Tibial nerve (tissue), 3 donors: ENCODE results near the gene NTSR1.

ENCODE experiments used
- POLR2A ChIP-seq, 2 donors: fragments of 450-650 bp; IDR thresholded peaks; one replicate each; pipeline ENCODE4 v1.6.1; 2017; ENCODE audit warnings: antibody characterized with exemption in 2 of 2, mild to moderate bottlenecking in 2 of 2, moderate library complexity in 2 of 2
- TF ChIP-seq, protein P1 (sequence below), 5 experiments: fragments of 200-600 bp in 3 of 5; fragments of 450-650 bp in 2 of 5; sonication (generic) in 3 of 5; IDR thresholded peaks; one replicate each; pipeline ENCODE4 v1.5.1; 2016 to 2019; ENCODE audit warnings: antibody characterized with exemption in 5 of 5, mild to moderate bottlenecking in 3 of 5, moderate library complexity in 2 of 5

DNA sequence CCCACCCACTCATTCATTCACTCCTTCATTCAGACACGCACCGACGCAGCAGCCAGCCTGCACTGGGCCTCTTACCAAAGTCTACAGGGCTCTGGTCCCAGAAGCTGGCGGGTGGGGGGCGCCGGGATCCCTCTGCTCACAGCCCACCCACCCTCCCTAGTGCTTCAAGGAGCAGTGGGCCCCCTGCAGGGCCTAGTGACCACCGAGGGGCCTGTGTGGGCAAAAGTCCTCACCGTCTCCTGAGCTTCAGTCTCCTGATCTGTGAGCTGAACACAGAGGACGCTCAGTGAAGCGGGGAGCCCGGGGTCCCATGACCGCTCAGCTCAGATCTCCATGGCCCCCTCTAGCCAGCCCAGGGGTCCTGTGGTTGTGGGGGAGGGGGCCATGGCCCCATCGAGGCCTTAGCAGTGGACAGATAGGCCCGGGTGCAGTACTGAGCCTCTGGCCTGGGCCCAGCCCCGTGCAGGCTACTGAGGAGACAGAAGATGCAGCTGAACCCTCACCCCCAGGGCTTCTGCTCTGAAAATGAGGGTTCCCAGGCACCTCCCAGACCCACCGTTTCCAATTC, 54.2 kb downstream of the NTSR1 start:
- TF ChIP-seq, protein P1, sequence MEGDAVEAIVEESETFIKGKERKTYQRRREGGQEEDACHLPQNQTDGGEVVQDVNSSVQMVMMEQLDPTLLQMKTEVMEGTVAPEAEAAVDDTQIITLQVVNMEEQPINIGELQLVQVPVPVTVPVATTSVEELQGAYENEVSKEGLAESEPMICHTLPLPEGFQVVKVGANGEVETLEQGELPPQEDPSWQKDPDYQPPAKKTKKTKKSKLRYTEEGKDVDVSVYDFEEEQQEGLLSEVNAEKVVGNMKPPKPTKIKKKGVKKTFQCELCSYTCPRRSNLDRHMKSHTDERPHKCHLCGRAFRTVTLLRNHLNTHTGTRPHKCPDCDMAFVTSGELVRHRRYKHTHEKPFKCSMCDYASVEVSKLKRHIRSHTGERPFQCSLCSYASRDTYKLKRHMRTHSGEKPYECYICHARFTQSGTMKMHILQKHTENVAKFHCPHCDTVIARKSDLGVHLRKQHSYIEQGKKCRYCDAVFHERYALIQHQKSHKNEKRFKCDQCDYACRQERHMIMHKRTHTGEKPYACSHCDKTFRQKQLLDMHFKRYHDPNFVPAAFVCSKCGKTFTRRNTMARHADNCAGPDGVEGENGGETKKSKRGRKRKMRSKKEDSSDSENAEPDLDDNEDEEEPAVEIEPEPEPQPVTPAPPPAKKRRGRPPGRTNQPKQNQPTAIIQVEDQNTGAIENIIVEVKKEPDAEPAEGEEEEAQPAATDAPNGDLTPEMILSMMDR (IDR thresholded peaks at IDR 0.05), result no peak
- TF ChIP-seq POLR2A (IDR thresholded peaks at IDR 0.05), result no peak
